MM.1S (cell line): ENCODE results near the gene TMEM63B.

Experiments used
- DNase-seq: peaks from one replicate; pipeline ENCODE4 v3.0.0-alpha.2; 2015
- H2AFZ ChIP-seq: fragments of 300-600 bp; sonication (generic); 2 replicates; pipeline ENCODE4 v1.6.0; 2016; ENCODE audit warnings: antibody characterized with exemption, low read length
- H3F3A ChIP-seq: fragments of 300-600 bp; sonication (generic); 2 replicates; pipeline ENCODE4 v1.6.1; 2016; ENCODE audit warnings: mild to moderate bottlenecking, antibody characterized with exemption, low read length, moderate library complexity, mixed read lengths; ENCODE audit not compliant: insufficient read depth
- H3K27ac ChIP-seq: fragments of 300-600 bp; sonication (generic); 2 replicates; pipeline ENCODE4 v1.5.1; 2016; ENCODE audit warnings: mild to moderate bottlenecking, low read length
- H3K27me3 ChIP-seq: fragments of 300-600 bp; sonication (generic); replicated peaks from 2 replicates; pipeline ENCODE4 v1.6.0; 2016; ENCODE audit warnings: low read length; ENCODE audit not compliant: insufficient read depth
- H3K36me3 ChIP-seq: fragments of 300-600 bp; sonication (generic); replicated peaks from 2 replicates; pipeline ENCODE4 v1.6.1; 2016; ENCODE audit warnings: mild to moderate bottlenecking, low read length, mixed read lengths; ENCODE audit not compliant: insufficient read depth
- H3K4me1 ChIP-seq: fragments of 300-600 bp; sonication (generic); 2 replicates; pipeline ENCODE4 v1.6.1; 2016; ENCODE audit warnings: low read length, mixed read lengths
- H3K4me2 ChIP-seq: fragments of 300-600 bp; sonication (generic); 2 replicates; pipeline ENCODE4 v1.6.0; 2016; ENCODE audit warnings: low read depth, low read length
- H3K4me3 ChIP-seq: fragments of 300-600 bp; sonication (generic); 2 replicates; pipeline ENCODE4 v1.5.1; 2016; ENCODE audit warnings: low read length, mixed read lengths
- H3K79me2 ChIP-seq: fragments of 300-600 bp; sonication (generic); 2 replicates; pipeline ENCODE4 v1.6.1; 2016; ENCODE audit warnings: mixed run types, low read length, mixed read lengths
- H3K9ac ChIP-seq: fragments of 300-600 bp; sonication (generic); 2 replicates; pipeline ENCODE4 v1.6.1; 2016; ENCODE audit warnings: low read length, mixed read lengths
- H3K9me2 ChIP-seq: fragments of 300-600 bp; sonication (generic); replicated peaks from 2 replicates; pipeline ENCODE4 v1.6.1; 2016; ENCODE audit warnings: mild to moderate bottlenecking, low read length, mixed read lengths; ENCODE audit not compliant: insufficient read depth
- H3K9me3 ChIP-seq: fragments of 300-600 bp; sonication (generic); replicated peaks from 2 replicates; pipeline ENCODE4 v1.6.1; 2016; ENCODE audit warnings: mild to moderate bottlenecking, low read length, mixed read lengths; ENCODE audit not compliant: insufficient read depth
- H4K20me1 ChIP-seq: fragments of 300-600 bp; sonication (generic); 2 replicates; pipeline ENCODE4 v1.6.1; 2016; ENCODE audit warnings: mild to moderate bottlenecking, low read length, moderate library complexity, mixed read lengths; ENCODE audit not compliant: insufficient read depth
- EZH2 ChIP-seq: fragments of 300-600 bp; sonication (generic); optimal IDR thresholded peaks from 2 replicates; pipeline ENCODE3; 2017; ENCODE audit warnings: low read depth, mild to moderate bottlenecking, antibody characterized with exemption, low read length, mixed read lengths
- EZH2phosphoT487 ChIP-seq: fragments of 300-600 bp; sonication (generic); IDR thresholded peaks from 2 replicates; pipeline ENCODE4 v1.6.1; 2018; ENCODE audit warnings: antibody characterized with exemption, low read length
- TF ChIP-seq, protein P1 (sequence below): fragments of 300-600 bp; sonication (generic); IDR thresholded peaks from 2 replicates; pipeline ENCODE4 v1.5.1; 2016; ENCODE audit warnings: antibody characterized with exemption, low read length, mixed read lengths

Gene TMEM63B

DNA sequence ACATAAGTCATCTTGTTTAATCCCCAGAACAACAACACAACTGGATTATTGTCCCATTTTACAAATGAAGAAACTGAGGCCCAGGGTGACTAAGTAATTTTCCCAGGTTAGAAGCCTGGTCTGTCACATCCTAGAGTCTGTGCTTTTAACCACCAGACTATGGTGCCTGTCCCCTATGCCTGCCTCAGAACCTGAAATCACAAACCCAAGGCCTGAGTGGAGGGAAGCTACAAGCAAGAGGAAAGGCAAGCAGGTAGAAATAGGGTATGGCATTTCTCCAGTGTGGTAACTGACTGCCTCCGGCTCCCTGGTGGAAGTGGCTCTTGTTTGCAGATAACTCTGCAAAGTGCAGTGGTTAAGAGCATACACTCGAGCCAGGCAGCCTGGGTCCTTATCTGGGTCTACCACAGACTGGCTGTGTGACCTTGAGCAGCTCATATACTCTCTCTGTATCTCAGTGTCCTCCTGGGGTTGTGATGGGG lies 2.5 kb downstream of the TMEM63B start:
- Histone ChIP-seq H3K9ac (no peak overlapping the region), H4K20me1 (peaks cover 13% of the 10 kb centered on the region), H3K4me2 (no peak overlapping the region), H3K9me2 (no peaks in the 10 kb centered on the region), H3K4me3 (no peak overlapping the region), H2AFZ (no peak overlapping the region), H3K27me3 (no peaks in the 10 kb centered on the region), H3K27ac (no peak overlapping the region), H3F3A (peaks cover 4% of the 10 kb centered on the region; the same call in 1 of the 2 replicates), H3K9me3 (no peaks in the 10 kb centered on the region), H3K36me3 (no peaks in the 10 kb centered on the region), H3K4me1 (peaks cover 10% of the 10 kb centered on the region), H3K79me2 (peaks cover 38% of the 10 kb centered on the region)
- TF ChIP-seq EZH2phosphoT487: no peak
- TF ChIP-seq EZH2: no peak
- TF ChIP-seq, protein P1, sequence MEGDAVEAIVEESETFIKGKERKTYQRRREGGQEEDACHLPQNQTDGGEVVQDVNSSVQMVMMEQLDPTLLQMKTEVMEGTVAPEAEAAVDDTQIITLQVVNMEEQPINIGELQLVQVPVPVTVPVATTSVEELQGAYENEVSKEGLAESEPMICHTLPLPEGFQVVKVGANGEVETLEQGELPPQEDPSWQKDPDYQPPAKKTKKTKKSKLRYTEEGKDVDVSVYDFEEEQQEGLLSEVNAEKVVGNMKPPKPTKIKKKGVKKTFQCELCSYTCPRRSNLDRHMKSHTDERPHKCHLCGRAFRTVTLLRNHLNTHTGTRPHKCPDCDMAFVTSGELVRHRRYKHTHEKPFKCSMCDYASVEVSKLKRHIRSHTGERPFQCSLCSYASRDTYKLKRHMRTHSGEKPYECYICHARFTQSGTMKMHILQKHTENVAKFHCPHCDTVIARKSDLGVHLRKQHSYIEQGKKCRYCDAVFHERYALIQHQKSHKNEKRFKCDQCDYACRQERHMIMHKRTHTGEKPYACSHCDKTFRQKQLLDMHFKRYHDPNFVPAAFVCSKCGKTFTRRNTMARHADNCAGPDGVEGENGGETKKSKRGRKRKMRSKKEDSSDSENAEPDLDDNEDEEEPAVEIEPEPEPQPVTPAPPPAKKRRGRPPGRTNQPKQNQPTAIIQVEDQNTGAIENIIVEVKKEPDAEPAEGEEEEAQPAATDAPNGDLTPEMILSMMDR: no peak
- no peak for DNase-seq

GRCh38 chr6:44131892-44132291 lies 4.5 kb downstream of the TMEM63B start:
- no peak for DNase-seq
- no peaks in the 10 kb centered on the region for H3K36me3 ChIP-seq
- no peak overlapping the region for H3K27ac ChIP-seq

GRCh38 chr6:44132476-44132875 lies 5.1 kb downstream of the TMEM63B start:
- Histone ChIP-seq H3K27ac (no peak overlapping the region), H3K79me2 (peaks cover 15% of the 10 kb centered on the region), H3K9me3 (no peaks in the 10 kb centered on the region), H3K4me1 (no peaks in the 10 kb centered on the region), H4K20me1 (no peaks in the 10 kb centered on the region), H3K4me3 (no peak overlapping the region), H2AFZ (no peak overlapping the region), H3K4me2 (no peak overlapping the region), H3K9me2 (no peaks in the 10 kb centered on the region), H3K27me3 (no peaks in the 10 kb centered on the region), H3K9ac (no peak overlapping the region), H3K36me3 (no peaks in the 10 kb centered on the region), H3F3A (no peaks in the 10 kb centered on the region)
- DNase-seq: no peak
- TF ChIP-seq EZH2 (no peak), EZH2phosphoT487 (no peak)
- TF ChIP-seq, protein P1: no peak

More at GRCh38 chr6:44131892-44132291, 4.5 kb downstream of the TMEM63B start:
- TF ChIP-seq, protein P1: no peak
- TF ChIP-seq EZH2 (no peak), EZH2phosphoT487 (no peak)
- no peak overlapping the region for H3K4me3 ChIP-seq
- peaks cover 18% of the 10 kb centered on the region for H3K79me2 ChIP-seq
- H3K9me2 ChIP-seq: no peaks in the 10 kb centered on the region
- H3K9me3 ChIP-seq: no peaks in the 10 kb centered on the region
- no peak overlapping the region for H2AFZ ChIP-seq
- H3K4me2 ChIP-seq: no peak overlapping the region
- H3F3A ChIP-seq: no peaks in the 10 kb centered on the region
- H3K4me1 ChIP-seq: no peaks in the 10 kb centered on the region
- no peaks in the 10 kb centered on the region for H4K20me1 ChIP-seq
- H3K27me3 ChIP-seq: no peaks in the 10 kb centered on the region
- no peak overlapping the region for H3K9ac ChIP-seq
